GM12872 (cell line): ENCODE measurements around the gene COQ10B.

Source experiments
- CTCF ChIP-seq: IDR thresholded peaks from 3 replicates; pipeline ENCODE4 v1.5.1; 2011; ENCODE audit warnings: low read depth, mild to moderate bottlenecking, low read length, moderate library complexity; ENCODE audit not compliant: insufficient read depth

Gene COQ10B

GRCh38 chr2:197455428-197455827, 2.1 kb downstream of the COQ10B start:
- no peak for TF ChIP-seq CTCF

GRCh38 chr2:197460649-197461048, 7.3 kb downstream of the COQ10B start:
- no peak for TF ChIP-seq CTCF

GRCh38 chr2:197461057-197461456, 7.7 kb downstream of the COQ10B start:
- TF ChIP-seq CTCF: no peak

- no peak for TF ChIP-seq CTCF
Observed at GRCh38 chr2:197464175-197464574, 10.8 kb downstream of the COQ10B start.

- TF ChIP-seq CTCF: no peak
Observed at GRCh38 chr2:197472166-197472565, 18.8 kb downstream of the COQ10B start.

- no peak for TF ChIP-seq CTCF
Observed at GRCh38 chr2:197477797-197478196, 24.4 kb downstream of the COQ10B start.

- no peak for TF ChIP-seq CTCF
Observed at GRCh38 chr2:197480165-197481036, 27.0 kb downstream of the COQ10B start.
